B cell (primary cell): ENCODE measurements around the gene TFDP1.

ENCODE experiments used
- EZH2 ChIP-seq: IDR thresholded peaks from 2 replicates; pipeline ENCODE4 v1.6.1; 2012; ENCODE audit warnings: borderline replicate concordance, low read depth, mild to moderate bottlenecking, moderate library complexity, low read length; ENCODE audit not compliant: insufficient read depth, poor library complexity, severe bottlenecking
- TF ChIP-seq, protein P1 (sequence below): fragments of 200-600 bp; IDR thresholded peaks from one replicate; pipeline ENCODE4 v1.8.0; 2022; ENCODE audit warnings: antibody characterized with exemption, mild to moderate bottlenecking

GRCh38 chr13:113548778-113549621, 35.6 kb upstream of the TFDP1 start:
- no peak for TF ChIP-seq EZH2
- TF ChIP-seq, protein P1, sequence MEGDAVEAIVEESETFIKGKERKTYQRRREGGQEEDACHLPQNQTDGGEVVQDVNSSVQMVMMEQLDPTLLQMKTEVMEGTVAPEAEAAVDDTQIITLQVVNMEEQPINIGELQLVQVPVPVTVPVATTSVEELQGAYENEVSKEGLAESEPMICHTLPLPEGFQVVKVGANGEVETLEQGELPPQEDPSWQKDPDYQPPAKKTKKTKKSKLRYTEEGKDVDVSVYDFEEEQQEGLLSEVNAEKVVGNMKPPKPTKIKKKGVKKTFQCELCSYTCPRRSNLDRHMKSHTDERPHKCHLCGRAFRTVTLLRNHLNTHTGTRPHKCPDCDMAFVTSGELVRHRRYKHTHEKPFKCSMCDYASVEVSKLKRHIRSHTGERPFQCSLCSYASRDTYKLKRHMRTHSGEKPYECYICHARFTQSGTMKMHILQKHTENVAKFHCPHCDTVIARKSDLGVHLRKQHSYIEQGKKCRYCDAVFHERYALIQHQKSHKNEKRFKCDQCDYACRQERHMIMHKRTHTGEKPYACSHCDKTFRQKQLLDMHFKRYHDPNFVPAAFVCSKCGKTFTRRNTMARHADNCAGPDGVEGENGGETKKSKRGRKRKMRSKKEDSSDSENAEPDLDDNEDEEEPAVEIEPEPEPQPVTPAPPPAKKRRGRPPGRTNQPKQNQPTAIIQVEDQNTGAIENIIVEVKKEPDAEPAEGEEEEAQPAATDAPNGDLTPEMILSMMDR: no peak
